Fibroblast of lung (primary cell): ENCODE results near the gene MARF1. TPM values are rescaled to one million over a fixed set of nuclear protein-coding genes. Genes with fewer than 3 reads are reported as not detected.

Experiments used
- DNase-seq, 2 donors: peaks; one replicate each; pipeline versions ENCODE4 v3.0.0 to v3.0.0-alpha.2; 2010; ENCODE audit warnings: low read depth in 2 of 2
- H2AFZ ChIP-seq: 2 replicates; pipeline ENCODE4 v1.5.1; 2012; ENCODE audit warnings: low read length, control low read depth, inconsistent platforms
- H3K27ac ChIP-seq: 2 replicates; pipeline ENCODE4 v1.5.1; 2011; ENCODE audit warnings: low read length, control low read depth; ENCODE audit not compliant: insufficient read depth
- H3K27me3 ChIP-seq: 2 replicates; pipeline ENCODE4 v1.5.1; 2011; ENCODE audit warnings: mild to moderate bottlenecking, low read length; ENCODE audit not compliant: control insufficient read depth, insufficient read depth
- H3K36me3 ChIP-seq: 2 replicates; pipeline ENCODE4 v1.5.1; 2011; ENCODE audit warnings: low read length; ENCODE audit not compliant: control insufficient read depth, insufficient read depth
- H3K4me1 ChIP-seq: 2 replicates; pipeline ENCODE4 v1.5.1; 2011; ENCODE audit warnings: low read length; ENCODE audit not compliant: control insufficient read depth, insufficient read depth; ENCODE audit errors: extremely low read depth
- H3K4me2 ChIP-seq: 2 replicates; pipeline ENCODE4 v1.5.1; 2011; ENCODE audit warnings: low read length, control low read depth; ENCODE audit not compliant: insufficient read depth; ENCODE audit errors: extremely low read depth
- H3K4me3 ChIP-seq, 4 experiments: fragments of 200-600 bp in 1 of 4; sonication (generic) in 1 of 4; replicated peaks in 1 of 4; 2 replicates each; pipeline ENCODE4 v1.5.1; 2011 to 2016; ENCODE audit warnings: low read length in 4 of 4, low read depth in 3 of 4, mild to moderate bottlenecking in 3 of 4, control low read depth in 2 of 4, inconsistent platforms in 1 of 4, mixed read lengths in 1 of 4; ENCODE audit not compliant: insufficient read depth in 1 of 4; ENCODE audit errors: control extremely low read depth in 1 of 4
- H3K79me2 ChIP-seq: 2 replicates; pipeline ENCODE4 v1.5.1; 2012; ENCODE audit warnings: mild to moderate bottlenecking, low read length, inconsistent platforms; ENCODE audit not compliant: control insufficient read depth, insufficient read depth
- H3K9ac ChIP-seq: 2 replicates; pipeline ENCODE4 v1.5.1; 2011; ENCODE audit warnings: mild to moderate bottlenecking, low read length, control low read depth; ENCODE audit not compliant: insufficient read depth
- H3K9me3 ChIP-seq: 2 replicates; pipeline ENCODE4 v1.5.1; 2012; ENCODE audit warnings: low read depth, low read length; ENCODE audit not compliant: control insufficient read depth, insufficient read depth
- H4K20me1 ChIP-seq: 2 replicates; pipeline ENCODE4 v1.5.1; 2011; ENCODE audit warnings: low read length; ENCODE audit not compliant: control insufficient read depth, insufficient read depth; ENCODE audit errors: extremely low read depth
- EZH2 ChIP-seq: IDR thresholded peaks from 2 replicates; pipeline ENCODE4 v1.5.1; 2012; ENCODE audit warnings: low read length, control low read depth, mild to moderate bottlenecking; ENCODE audit errors: missing control alignments
- polyA plus RNA-seq, 2 donors: library from polyadenylated mRNA; depleted of rRNA in 1 of 2; stranded (reverse) in 1 of 2; unstranded in 1 of 2; fragments of >200 nt; gene quantifications; 2 replicates each; pipeline ENCODE4 v1.2.1, GENCODE V29; 2011 to 2012; ENCODE audit warnings: missing spikeins in 1 of 2
- total RNA-seq: library from RNA; depleted of rRNA; stranded (reverse); fragments of >200 nt; gene quantifications from 2 replicates; pipeline ENCODE4 v1.2.1, GENCODE V29; 2014
- TF ChIP-seq, protein P1 (sequence below), 2 donors: IDR thresholded peaks in 1 of 2; conservative IDR thresholded peaks in 1 of 2; 1 replicate in 1 of 2; 2 replicates in 1 of 2; pipeline ENCODE4 v1.5.1; 2011 to 2012; ENCODE audit warnings: low read length in 2 of 2, control low read depth in 1 of 2, inconsistent platforms in 1 of 2, low read depth in 1 of 2, mild to moderate bottlenecking in 1 of 2

Gene MARF1
- total and polyA plus RNA-seq, 2 donors (not counting 1 experiment from before 2014, with no cell fraction given), result 14.6 to 18.8 TPM

- Histone ChIP-seq H3K36me3 (peaks cover 6% of the 10 kb centered on the region), H2AFZ (no peak overlapping the region), H3K4me1 (peaks cover 3% of the 10 kb centered on the region), H3K4me3 (no peak overlapping the region), H3K27ac (peak overlapping the region; percentile 12), H4K20me1 (no peaks in the 10 kb centered on the region), H3K79me2 (no peaks in the 10 kb centered on the region), H3K27me3 (no peaks in the 10 kb centered on the region), H3K4me2 (peak overlapping the region; percentile 19), H3K9ac (no peak overlapping the region), H3K9me3 (no peaks in the 10 kb centered on the region)
- TF ChIP-seq, protein P1, sequence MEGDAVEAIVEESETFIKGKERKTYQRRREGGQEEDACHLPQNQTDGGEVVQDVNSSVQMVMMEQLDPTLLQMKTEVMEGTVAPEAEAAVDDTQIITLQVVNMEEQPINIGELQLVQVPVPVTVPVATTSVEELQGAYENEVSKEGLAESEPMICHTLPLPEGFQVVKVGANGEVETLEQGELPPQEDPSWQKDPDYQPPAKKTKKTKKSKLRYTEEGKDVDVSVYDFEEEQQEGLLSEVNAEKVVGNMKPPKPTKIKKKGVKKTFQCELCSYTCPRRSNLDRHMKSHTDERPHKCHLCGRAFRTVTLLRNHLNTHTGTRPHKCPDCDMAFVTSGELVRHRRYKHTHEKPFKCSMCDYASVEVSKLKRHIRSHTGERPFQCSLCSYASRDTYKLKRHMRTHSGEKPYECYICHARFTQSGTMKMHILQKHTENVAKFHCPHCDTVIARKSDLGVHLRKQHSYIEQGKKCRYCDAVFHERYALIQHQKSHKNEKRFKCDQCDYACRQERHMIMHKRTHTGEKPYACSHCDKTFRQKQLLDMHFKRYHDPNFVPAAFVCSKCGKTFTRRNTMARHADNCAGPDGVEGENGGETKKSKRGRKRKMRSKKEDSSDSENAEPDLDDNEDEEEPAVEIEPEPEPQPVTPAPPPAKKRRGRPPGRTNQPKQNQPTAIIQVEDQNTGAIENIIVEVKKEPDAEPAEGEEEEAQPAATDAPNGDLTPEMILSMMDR (conservative IDR thresholded peaks at IDR 0.05 in 1 of 2, IDR thresholded peaks at IDR 0.05 in 1 of 2; ENCODE audit: low read depth in 1 of 2, low read length in 2 of 2), result no peak
- TF ChIP-seq EZH2, result no peak
- DNase-seq, result peak in 1 of 2 donors; percentile 95
These were observed 31.3 kb downstream of the MARF1 start for GRCh38 chr16:15611610-15612009.

- H3K27ac ChIP-seq, result no peak overlapping the region
- no peak overlapping the region for H3K4me2 ChIP-seq
- no peak overlapping the region for H3K4me3 ChIP-seq
- H3K79me2 ChIP-seq, result no peaks in the 10 kb centered on the region
- TF ChIP-seq, protein P1 (conservative IDR thresholded peaks at IDR 0.05 in 1 of 2, IDR thresholded peaks at IDR 0.05 in 1 of 2; ENCODE audit: low read depth in 1 of 2, low read length in 2 of 2), result no peak
- TF ChIP-seq EZH2, result no peak
- H3K9ac ChIP-seq, result no peak overlapping the region
- peaks cover 6% of the 10 kb centered on the region for H3K36me3 ChIP-seq
- H2AFZ ChIP-seq, result no peak overlapping the region
- H3K27me3 ChIP-seq, result no peaks in the 10 kb centered on the region
- no peaks in the 10 kb centered on the region for H3K9me3 ChIP-seq
- peak; percentile 18 to 82 for DNase-seq
- peaks cover 3% of the 10 kb centered on the region for H3K4me1 ChIP-seq
- H4K20me1 ChIP-seq, result no peaks in the 10 kb centered on the region
These were observed 32.5 kb downstream of the MARF1 start for GRCh38 chr16:15610369-15610871.

GRCh38 chr16:15609286-15609649 is 33.7 kb downstream of the MARF1 start:
- H2AFZ ChIP-seq, result no peak overlapping the region
- H3K36me3 ChIP-seq, result peaks cover 6% of the 10 kb centered on the region
- no peak overlapping the region for H3K4me3 ChIP-seq
- peaks cover 3% of the 10 kb centered on the region for H3K4me1 ChIP-seq
- no peaks in the 10 kb centered on the region for H3K79me2 ChIP-seq
- no peak overlapping the region for H3K27ac ChIP-seq
- DNase-seq, result no peak
- TF ChIP-seq EZH2, result no peak
- TF ChIP-seq, protein P1 (conservative IDR thresholded peaks at IDR 0.05 in 1 of 2, IDR thresholded peaks at IDR 0.05 in 1 of 2; ENCODE audit: low read depth in 1 of 2, low read length in 2 of 2), result no peak
- no peak overlapping the region for H3K4me2 ChIP-seq
- H3K9me3 ChIP-seq, result no peaks in the 10 kb centered on the region
- no peaks in the 10 kb centered on the region for H3K27me3 ChIP-seq
- no peak overlapping the region for H3K9ac ChIP-seq
- H4K20me1 ChIP-seq, result no peaks in the 10 kb centered on the region
